GM12875 (cell line): ENCODE measurements around the gene C5orf63.

Experiments
- H3K4me3 ChIP-seq: one replicate; pipeline ENCODE4 v1.5.1; 2011; ENCODE audit warnings: low read depth, low read length, control low read depth
- TF ChIP-seq, protein P1 (sequence below): IDR thresholded peaks from 2 replicates; pipeline ENCODE4 v1.5.1; 2011; ENCODE audit warnings: low read depth, mild to moderate bottlenecking, control low read depth, inconsistent platforms, low read length, moderate library complexity, borderline replicate concordance; ENCODE audit not compliant: insufficient read depth

Gene C5orf63

DNA sequence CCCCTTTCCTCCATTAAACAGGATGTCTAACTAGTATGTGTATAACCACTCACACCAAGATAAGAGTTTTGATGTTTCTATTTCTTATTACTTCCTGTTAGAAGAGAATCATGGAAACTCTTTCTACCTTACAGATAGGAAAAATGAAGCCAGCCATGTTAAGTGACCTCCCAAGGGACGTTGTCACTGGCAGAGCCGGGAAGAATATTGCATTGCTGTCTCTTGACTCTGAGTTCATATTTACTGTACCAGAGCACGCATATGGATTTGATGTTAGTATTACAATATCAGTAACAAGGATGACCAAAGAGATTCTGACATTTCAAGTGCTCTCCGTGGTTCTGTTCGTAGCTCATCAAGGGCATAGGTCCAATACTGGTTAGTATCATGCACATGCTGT, 12.5 kb upstream of the C5orf63 start:
- no peak overlapping the region for H3K4me3 ChIP-seq
- TF ChIP-seq, protein P1, sequence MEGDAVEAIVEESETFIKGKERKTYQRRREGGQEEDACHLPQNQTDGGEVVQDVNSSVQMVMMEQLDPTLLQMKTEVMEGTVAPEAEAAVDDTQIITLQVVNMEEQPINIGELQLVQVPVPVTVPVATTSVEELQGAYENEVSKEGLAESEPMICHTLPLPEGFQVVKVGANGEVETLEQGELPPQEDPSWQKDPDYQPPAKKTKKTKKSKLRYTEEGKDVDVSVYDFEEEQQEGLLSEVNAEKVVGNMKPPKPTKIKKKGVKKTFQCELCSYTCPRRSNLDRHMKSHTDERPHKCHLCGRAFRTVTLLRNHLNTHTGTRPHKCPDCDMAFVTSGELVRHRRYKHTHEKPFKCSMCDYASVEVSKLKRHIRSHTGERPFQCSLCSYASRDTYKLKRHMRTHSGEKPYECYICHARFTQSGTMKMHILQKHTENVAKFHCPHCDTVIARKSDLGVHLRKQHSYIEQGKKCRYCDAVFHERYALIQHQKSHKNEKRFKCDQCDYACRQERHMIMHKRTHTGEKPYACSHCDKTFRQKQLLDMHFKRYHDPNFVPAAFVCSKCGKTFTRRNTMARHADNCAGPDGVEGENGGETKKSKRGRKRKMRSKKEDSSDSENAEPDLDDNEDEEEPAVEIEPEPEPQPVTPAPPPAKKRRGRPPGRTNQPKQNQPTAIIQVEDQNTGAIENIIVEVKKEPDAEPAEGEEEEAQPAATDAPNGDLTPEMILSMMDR = no peak

DNA sequence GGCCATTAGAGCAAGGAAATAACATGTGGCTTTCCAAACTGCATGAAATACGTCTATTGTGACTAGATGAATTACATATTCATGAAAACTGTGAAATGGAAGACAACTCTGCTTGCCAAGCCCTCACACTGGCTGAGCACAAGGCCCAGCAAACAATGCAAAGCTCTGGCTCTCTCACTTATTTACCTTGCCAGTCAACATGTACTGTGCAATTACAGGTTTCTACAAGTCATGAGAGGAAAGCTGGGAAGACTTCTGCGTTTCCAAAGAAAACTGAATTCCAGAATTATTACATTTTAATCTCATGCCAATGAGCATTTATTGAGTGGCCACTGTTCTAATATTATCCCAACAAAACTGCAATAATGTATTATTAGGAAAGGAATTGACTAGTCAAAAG, 12.1 kb upstream of the C5orf63 start:
- TF ChIP-seq, protein P1 = no peak
- no peak overlapping the region for H3K4me3 ChIP-seq

DNA sequence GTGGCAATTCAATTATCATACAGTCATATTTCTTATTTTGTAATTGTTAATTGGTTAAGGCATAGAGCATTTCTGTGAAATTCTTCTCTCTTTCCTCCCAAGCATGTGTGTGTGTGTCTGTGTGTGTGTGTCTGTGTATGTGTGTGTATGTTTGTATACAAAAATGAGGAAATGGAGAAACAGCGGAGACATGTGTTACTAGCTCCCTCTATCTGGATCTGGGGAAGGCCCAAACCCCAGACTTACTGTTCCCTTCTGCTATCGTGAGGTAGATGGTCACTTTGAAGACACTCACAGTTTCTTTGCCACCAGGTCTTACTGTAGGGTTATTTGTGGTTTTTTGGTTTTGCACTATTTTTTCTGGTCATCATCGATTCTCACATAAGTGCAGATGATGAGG, 11.4 kb upstream of the C5orf63 start:
- H3K4me3 ChIP-seq = no peak overlapping the region
- TF ChIP-seq, protein P1 = no peak

DNA sequence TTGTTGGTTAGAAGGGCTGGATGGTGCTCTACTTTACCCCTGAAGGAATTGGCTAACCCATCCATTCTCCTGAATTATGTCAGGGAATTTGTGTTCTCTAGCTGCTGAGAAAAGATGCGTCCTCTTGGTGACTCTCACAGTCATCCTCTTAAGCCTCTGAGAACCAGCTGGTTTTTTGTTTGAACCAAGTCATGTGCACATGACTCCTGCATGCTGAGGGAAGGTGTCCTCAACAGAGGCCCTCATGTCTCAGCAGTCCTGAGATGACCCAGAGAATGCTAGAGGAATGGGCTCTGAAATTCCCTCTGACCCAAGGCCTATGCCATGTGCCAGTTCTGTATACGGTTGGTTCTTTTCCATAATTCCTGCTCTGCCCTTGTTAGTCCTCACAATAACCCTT, 10.4 kb upstream of the C5orf63 start:
- TF ChIP-seq, protein P1 = no peak
- H3K4me3 ChIP-seq = no peak overlapping the region

DNA sequence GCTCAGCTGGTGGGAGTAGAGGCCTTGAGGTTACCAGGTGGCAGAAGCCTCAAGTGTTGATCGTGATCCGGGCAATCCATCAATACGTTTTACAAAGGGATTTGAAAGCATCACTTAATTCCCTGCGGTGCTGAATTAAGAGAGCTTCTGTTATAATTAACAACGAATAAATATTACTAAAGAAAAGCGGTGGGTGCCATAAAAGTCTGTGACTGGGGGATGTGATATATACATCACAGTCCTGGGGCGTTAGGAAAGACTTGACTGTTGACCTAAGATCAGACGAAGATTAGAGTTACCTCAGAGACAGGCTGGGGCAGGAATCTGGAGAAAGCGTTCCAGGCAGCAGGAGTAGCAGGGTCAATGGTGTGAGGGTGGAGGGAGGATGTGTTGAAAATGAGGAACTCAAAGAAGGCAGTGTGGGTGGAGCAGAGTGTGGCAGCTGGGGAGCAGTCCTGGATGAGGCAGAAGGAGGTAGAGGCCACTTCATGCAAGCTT, 6.7 kb upstream of the C5orf63 start:
- TF ChIP-seq, protein P1 = no peak
- no peak overlapping the region for H3K4me3 ChIP-seq

DNA sequence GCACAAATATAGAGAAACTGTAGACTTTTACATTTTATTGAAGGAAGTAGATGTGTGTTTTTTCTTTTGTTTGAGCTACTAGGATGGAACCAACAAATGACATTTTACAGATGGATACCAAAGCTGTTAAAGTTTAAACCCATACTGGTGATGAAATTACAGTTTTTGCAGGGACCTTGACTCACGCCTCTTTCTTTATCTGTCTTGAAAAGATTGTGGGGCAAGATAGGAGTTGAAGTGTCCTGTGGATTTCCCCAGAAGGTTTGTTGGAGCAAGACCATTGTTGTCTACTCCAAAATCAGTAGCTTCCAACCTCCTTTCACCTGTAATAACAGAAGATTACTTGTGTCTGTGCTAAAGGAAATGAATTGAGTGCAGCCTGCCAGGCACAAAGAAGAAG, 4.1 kb upstream of the C5orf63 start:
- no peak overlapping the region for H3K4me3 ChIP-seq
- TF ChIP-seq, protein P1 = no peak

DNA sequence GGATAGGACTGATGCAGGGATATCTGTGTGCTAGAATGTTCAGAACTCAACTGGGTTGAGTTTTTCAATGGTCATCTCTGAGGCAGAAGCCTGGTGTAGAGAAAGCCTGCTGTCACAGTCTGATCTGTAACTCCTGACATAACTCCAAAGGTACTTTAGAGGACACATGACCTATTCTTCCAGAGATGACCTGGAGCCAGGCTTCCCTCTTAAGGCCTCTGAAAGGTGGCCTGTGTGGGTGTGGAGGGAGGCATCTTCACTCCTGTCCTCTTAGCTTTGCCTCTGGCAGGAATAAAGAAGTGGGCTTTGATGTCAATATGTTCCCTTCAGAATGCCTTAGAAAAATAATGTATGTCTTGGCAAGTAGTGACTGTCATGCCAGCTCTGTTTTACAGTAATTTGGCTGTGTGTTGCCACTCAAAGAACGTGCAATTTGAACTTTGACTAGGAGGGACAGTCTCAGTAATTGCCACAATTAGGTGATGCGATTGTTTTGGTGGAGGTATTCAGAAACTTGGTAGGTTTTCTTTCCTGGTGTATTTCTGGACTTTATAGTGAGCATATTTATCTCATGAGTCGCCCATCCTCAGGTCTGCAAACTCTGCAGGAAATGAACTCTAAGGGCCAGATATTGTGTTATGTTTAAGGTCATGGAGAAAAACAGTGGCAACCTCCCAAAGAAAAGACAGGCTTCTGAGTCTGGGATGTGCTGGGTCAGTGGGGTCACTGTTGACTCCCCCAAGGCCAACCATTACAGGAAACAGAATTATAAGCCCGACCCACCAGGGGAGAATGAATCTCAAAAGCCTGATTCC, 3.2 kb upstream of the C5orf63 start:
- TF ChIP-seq, protein P1 = no peak
- H3K4me3 ChIP-seq = no peak overlapping the region
